GM19468 (cell line): ENCODE measurements around the gene DHRS4.
"Not testable (repeated sequence)": the region's sequence is repeated elsewhere in the genome, so short reads cannot be mapped to it uniquely, and the experiment has no call there.

Experiments
- ATAC-seq: cut with Tn5 transposase; IDR thresholded peaks from one replicate; pipeline ENCODE4 v1.9.1; 2021; ENCODE audit warnings: mild to moderate bottlenecking, moderate library complexity, moderate number of reproducible peaks; ENCODE audit not compliant: unreplicated experiment; ENCODE audit errors: extremely low read depth

The DHRS4 gene

DNA sequence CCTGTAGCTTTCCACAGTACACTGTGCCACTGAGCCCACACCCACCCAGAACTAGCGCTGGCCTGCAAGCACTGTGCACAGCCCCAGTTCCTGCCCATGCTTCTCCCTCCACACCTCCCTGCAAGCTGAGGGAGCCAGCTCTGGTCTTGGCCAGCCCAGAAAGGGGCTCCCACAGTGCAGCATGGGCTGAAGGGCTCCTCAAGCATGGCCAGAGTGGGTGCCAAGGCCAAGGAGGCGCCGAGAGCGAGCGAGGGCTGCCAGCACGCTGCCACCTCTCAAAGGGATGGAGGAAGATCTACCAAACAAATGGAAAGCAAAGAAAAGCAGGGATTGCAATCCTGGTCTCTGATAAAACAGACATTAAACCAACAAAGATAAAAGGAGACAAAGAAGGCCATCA, 62.2 kb downstream of the DHRS4 start:
- ATAC-seq = not testable (repeated sequence)
